Measurements from ENCODE around the gene TRIM52.

TRIM52 gene

GRCh38 chr5:181215997-181216989 lies 44.6 kb downstream of the TRIM52 start (continued):
- TF ChIP-seq, protein P1, sequence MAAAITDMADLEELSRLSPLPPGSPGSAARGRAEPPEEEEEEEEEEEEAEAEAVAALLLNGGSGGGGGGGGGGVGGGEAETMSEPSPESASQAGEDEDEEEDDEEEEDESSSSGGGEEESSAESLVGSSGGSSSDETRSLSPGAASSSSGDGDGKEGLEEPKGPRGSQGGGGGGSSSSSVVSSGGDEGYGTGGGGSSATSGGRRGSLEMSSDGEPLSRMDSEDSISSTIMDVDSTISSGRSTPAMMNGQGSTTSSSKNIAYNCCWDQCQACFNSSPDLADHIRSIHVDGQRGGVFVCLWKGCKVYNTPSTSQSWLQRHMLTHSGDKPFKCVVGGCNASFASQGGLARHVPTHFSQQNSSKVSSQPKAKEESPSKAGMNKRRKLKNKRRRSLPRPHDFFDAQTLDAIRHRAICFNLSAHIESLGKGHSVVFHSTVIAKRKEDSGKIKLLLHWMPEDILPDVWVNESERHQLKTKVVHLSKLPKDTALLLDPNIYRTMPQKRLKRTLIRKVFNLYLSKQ (tag by site-specific recombination; IDR thresholded peaks at IDR 0.05; ENCODE audit: borderline replicate concordance), result no peak
- TF ChIP-seq GFI1B (tag by site-specific recombination; IDR thresholded peaks at IDR 0.05), result no peak
- TF ChIP-seq ZBTB48 (tag by site-specific recombination; IDR thresholded peaks at IDR 0.05), result no peak
- TF ChIP-seq ZNF701 (tag by site-specific recombination; IDR thresholded peaks at IDR 0.05), result no peak
- peak; percentile 51 for TF ChIP-seq ZNF335 (tag by site-specific recombination; conservative IDR thresholded peaks at IDR 0.05)
- TF ChIP-seq RBAK (tag by site-specific recombination; IDR thresholded peaks at IDR 0.05), result no peak
- TF ChIP-seq SP3 (tag by site-specific recombination; IDR thresholded peaks at IDR 0.05), result 0 out of 2 replicates have a peak, but pooled peaks have one; percentile 19
- no peak for TF ChIP-seq ZNF146 (tag by site-specific recombination; IDR thresholded peaks at IDR 0.05)
- TF ChIP-seq YY2 (tag by site-specific recombination; IDR thresholded peaks at IDR 0.05), result no peak
- TF ChIP-seq ZNF266 (tag by site-specific recombination; IDR thresholded peaks at IDR 0.05; ENCODE audit: low read depth), result peak; percentile 25; the same call in 1 of the 2 replicates
- TF ChIP-seq, protein P2, sequence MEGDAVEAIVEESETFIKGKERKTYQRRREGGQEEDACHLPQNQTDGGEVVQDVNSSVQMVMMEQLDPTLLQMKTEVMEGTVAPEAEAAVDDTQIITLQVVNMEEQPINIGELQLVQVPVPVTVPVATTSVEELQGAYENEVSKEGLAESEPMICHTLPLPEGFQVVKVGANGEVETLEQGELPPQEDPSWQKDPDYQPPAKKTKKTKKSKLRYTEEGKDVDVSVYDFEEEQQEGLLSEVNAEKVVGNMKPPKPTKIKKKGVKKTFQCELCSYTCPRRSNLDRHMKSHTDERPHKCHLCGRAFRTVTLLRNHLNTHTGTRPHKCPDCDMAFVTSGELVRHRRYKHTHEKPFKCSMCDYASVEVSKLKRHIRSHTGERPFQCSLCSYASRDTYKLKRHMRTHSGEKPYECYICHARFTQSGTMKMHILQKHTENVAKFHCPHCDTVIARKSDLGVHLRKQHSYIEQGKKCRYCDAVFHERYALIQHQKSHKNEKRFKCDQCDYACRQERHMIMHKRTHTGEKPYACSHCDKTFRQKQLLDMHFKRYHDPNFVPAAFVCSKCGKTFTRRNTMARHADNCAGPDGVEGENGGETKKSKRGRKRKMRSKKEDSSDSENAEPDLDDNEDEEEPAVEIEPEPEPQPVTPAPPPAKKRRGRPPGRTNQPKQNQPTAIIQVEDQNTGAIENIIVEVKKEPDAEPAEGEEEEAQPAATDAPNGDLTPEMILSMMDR (tag by site-specific recombination; IDR thresholded peaks at IDR 0.05), result no peak
- TF ChIP-seq GLIS2 (tag by site-specific recombination; IDR thresholded peaks at IDR 0.05), result peak; percentile 64
- TF ChIP-seq MEIS1 (CRISPR knock-in tag; IDR thresholded peaks at IDR 0.05; ENCODE audit: borderline replicate concordance), result no peak
- TF ChIP-seq TRIM28 (IDR thresholded peaks at IDR 0.05; ENCODE audit: borderline replicate concordance, low read length), result peak; percentile 89; the same call in 1 of the 2 replicates
- no peak for TF ChIP-seq ZNF843 (tag by site-specific recombination; IDR thresholded peaks at IDR 0.05)
- no peak for TF ChIP-seq ZNF792 (tag by site-specific recombination; IDR thresholded peaks at IDR 0.05)
- TF ChIP-seq FEZF1 (tag by site-specific recombination; IDR thresholded peaks at IDR 0.05), result no peak
- no peak for TF ChIP-seq HOXD13 (CRISPR knock-in tag; IDR thresholded peaks at IDR 0.05; ENCODE audit: borderline replicate concordance)
- TF ChIP-seq ZNF391 (tag by site-specific recombination; IDR thresholded peaks at IDR 0.05; ENCODE audit: borderline replicate concordance, low read depth), result peak; percentile 29; the same call in 1 of the 2 replicates
- no peak for TF ChIP-seq ZNF530 (tag by site-specific recombination; IDR thresholded peaks at IDR 0.05; ENCODE audit: low read depth)
- TF ChIP-seq ZNF350 (tag by site-specific recombination; IDR thresholded peaks at IDR 0.05), result no peak
- TF ChIP-seq ZBTB21 (tag by site-specific recombination; IDR thresholded peaks at IDR 0.05), result peak; percentile 38; the same call in 1 of the 2 replicates
- TF ChIP-seq ZNF510 (tag by site-specific recombination; IDR thresholded peaks at IDR 0.05; ENCODE audit: insufficient replicate concordance), result no peak
- no peak for TF ChIP-seq ZNF302 (tag by site-specific recombination; IDR thresholded peaks at IDR 0.05; ENCODE audit: low read depth)
- no peak for TF ChIP-seq ZBTB11 (tag by site-specific recombination; conservative IDR thresholded peaks at IDR 0.05; ENCODE audit: low read depth)
- TF ChIP-seq ZNF248 (tag by site-specific recombination; IDR thresholded peaks at IDR 0.05), result no peak
- TF ChIP-seq ZXDB (tag by site-specific recombination; IDR thresholded peaks at IDR 0.05), result peak; percentile 45; the same call in 1 of the 2 replicates
- peak; percentile 83 for TF ChIP-seq ZFHX2 (tag by site-specific recombination; conservative IDR thresholded peaks at IDR 0.05)
- 0 out of 2 replicates have a peak, but pooled peaks have one; percentile 28 for TF ChIP-seq ZNF423 (tag by site-specific recombination; IDR thresholded peaks at IDR 0.05)
- TF ChIP-seq, protein P3, sequence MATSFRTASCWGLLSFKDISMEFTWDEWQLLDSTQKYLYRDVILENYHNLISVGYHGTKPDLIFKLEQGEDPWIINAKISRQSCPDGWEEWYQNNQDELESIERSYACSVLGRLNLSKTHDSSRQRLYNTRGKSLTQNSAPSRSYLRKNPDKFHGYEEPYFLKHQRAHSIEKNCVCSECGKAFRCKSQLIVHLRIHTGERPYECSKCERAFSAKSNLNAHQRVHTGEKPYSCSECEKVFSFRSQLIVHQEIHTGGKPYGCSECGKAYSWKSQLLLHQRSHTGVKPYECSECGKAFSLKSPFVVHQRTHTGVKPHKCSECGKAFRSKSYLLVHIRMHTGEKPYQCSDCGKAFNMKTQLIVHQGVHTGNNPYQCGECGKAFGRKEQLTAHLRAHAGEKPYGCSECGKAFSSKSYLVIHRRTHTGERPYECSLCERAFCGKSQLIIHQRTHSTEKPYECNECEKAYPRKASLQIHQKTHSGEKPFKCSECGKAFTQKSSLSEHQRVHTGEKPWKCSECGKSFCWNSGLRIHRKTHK (tag by site-specific recombination; IDR thresholded peaks at IDR 0.05), result no peak
